ENCODE measurements around the gene PSEN2.

DNA sequence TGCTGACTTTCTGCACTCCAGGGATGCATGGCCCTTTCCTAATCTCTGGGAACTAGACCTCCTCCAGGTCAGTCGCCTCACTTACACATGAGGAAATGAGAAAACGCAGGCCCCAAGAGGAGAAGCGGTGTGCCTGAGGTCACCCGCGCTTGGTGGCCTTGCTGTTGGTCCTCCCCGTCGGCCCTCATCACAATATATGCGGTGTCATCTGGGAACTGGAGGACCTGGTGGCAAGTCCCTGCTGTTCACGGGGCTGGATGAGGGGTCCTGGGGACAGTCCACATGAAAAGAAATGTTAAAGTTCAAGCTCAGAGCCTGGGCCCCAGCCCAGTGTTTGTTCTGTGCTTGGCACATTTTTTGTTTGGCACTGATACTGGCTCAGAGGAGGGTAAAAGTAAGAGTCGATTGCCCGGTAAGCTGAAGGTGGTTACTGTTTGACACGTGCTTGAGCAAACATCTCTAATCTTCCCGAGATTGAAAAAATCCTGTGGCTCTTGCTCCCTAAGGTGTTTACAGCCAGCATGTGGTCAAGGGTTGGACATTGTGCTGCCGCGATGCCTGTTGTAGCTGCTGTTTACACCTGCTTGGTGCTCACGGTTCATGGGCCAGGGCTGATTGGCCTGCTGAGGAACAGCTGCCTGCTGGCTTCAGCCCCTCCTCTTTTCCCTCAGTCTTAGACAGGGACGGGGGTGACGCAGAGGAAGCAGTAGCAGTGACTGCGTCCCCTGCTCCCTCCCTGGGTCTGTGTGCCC lies 74.9 kb downstream of the PSEN2 start:
- TF ChIP-seq CTCF (IDR thresholded peaks at IDR 0.05), result no peak
- TF ChIP-seq POLR2AphosphoS5 (IDR thresholded peaks at IDR 0.05), result no peak
- no peak for TF ChIP-seq EP300 (IDR thresholded peaks at IDR 0.05)
- TF ChIP-seq POLR2A (IDR thresholded peaks at IDR 0.05), result no peak

Measured in upper lobe of left lung (tissue), 4 donors.